Measurements from ENCODE around the gene CUL4A.
A peak's percentile ranks its signal among the peaks of the same experiment; 100 is the strongest.

CUL4A gene

DNA sequence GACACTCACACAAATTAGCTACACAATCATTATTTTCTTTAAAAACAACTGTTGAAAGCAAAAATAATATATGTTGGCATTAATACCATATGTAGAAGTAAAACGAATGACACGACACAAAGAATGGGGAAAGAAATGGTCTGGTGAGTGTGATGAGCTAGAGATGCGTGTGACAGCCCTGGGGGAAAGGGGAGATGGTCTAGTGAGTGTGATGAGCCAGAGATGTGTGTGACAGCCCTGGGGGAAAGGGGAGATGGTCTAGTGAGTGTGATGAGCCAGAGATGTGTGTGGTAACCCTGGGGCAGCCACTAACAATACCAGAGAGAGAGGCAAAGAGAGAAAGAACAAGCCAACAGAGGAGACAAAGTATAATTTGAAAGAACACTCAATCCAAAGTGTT is 65.3 kb downstream of the CUL4A start:
- no peak overlapping the region for H2AFZ ChIP-seq (ENCODE audit: low read depth, low read length)
- H3K27ac ChIP-seq (ENCODE audit: low read length) = no peak overlapping the region
- no peak overlapping the region for H3K4me2 ChIP-seq (ENCODE audit: low read length)
- no peak overlapping the region for H3K4me3 ChIP-seq (ENCODE audit: low read length)
- no peak overlapping the region for H3K9ac ChIP-seq (ENCODE audit: low read length)
- peaks cover 24% of the 10 kb centered on the region for H3K36me3 ChIP-seq (replicated peaks; ENCODE audit: low read depth, low read length)
- TF ChIP-seq, protein P1, sequence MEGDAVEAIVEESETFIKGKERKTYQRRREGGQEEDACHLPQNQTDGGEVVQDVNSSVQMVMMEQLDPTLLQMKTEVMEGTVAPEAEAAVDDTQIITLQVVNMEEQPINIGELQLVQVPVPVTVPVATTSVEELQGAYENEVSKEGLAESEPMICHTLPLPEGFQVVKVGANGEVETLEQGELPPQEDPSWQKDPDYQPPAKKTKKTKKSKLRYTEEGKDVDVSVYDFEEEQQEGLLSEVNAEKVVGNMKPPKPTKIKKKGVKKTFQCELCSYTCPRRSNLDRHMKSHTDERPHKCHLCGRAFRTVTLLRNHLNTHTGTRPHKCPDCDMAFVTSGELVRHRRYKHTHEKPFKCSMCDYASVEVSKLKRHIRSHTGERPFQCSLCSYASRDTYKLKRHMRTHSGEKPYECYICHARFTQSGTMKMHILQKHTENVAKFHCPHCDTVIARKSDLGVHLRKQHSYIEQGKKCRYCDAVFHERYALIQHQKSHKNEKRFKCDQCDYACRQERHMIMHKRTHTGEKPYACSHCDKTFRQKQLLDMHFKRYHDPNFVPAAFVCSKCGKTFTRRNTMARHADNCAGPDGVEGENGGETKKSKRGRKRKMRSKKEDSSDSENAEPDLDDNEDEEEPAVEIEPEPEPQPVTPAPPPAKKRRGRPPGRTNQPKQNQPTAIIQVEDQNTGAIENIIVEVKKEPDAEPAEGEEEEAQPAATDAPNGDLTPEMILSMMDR (IDR thresholded peaks at IDR 0.05; ENCODE audit: low read depth, low read length) = no peak
- TF ChIP-seq EZH2phosphoT487 (IDR thresholded peaks at IDR 0.05; ENCODE audit: low read depth) = no peak
- no peaks in the 10 kb centered on the region; the same call in 1 of the 2 replicates for H4K20me1 ChIP-seq (ENCODE audit: insufficient read depth, low read length)
- no peaks in the 10 kb centered on the region for H3K79me2 ChIP-seq (ENCODE audit: low read length)
- H3K27me3 ChIP-seq (ENCODE audit: low read depth, low read length) = no peaks in the 10 kb centered on the region
- no peaks in the 10 kb centered on the region for H3K9me3 ChIP-seq (ENCODE audit: insufficient read depth, low read length)
- no peaks in the 10 kb centered on the region for H3K4me1 ChIP-seq (ENCODE audit: low read length)

DNA sequence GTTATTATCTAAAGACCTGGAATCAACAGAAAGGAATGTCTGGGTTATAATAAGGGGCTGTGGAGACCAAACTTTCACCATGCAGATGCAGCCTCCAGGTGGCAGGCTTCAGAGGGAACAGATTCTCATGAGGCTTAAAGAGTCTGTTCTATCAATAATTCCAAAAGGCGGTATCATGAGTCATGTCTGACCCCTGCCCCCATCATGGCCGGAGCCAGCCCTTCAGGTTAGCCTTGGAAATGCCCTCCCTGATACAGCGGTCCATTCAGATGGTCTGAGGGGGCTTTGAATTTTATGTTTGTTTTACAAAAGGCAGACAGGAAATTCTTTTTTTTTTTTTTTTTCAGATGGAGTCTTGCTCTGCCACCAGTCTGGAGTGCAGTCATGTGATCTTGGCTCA is 66.0 kb downstream of the CUL4A start:
- Histone ChIP-seq H3K79me2 (ENCODE audit: low read length) (no peaks in the 10 kb centered on the region), H2AFZ (ENCODE audit: low read depth, low read length) (no peak overlapping the region), H4K20me1 (ENCODE audit: insufficient read depth, low read length) (no peaks in the 10 kb centered on the region; the same call in 1 of the 2 replicates), H3K4me1 (ENCODE audit: low read length) (no peaks in the 10 kb centered on the region), H3K36me3 (replicated peaks; ENCODE audit: low read depth, low read length) (peaks cover 24% of the 10 kb centered on the region), H3K27ac (ENCODE audit: low read length) (no peak overlapping the region), H3K27me3 (ENCODE audit: low read depth, low read length) (no peaks in the 10 kb centered on the region), H3K4me2 (ENCODE audit: low read length) (no peak overlapping the region), H3K9me3 (ENCODE audit: insufficient read depth, low read length) (no peaks in the 10 kb centered on the region), H3K4me3 (ENCODE audit: low read length) (no peak overlapping the region), H3K9ac (ENCODE audit: low read length) (no peak overlapping the region)
- TF ChIP-seq EZH2phosphoT487 (IDR thresholded peaks at IDR 0.05; ENCODE audit: low read depth) = no peak
- TF ChIP-seq, protein P1 (IDR thresholded peaks at IDR 0.05; ENCODE audit: low read depth, low read length) = peak; percentile 52

DNA sequence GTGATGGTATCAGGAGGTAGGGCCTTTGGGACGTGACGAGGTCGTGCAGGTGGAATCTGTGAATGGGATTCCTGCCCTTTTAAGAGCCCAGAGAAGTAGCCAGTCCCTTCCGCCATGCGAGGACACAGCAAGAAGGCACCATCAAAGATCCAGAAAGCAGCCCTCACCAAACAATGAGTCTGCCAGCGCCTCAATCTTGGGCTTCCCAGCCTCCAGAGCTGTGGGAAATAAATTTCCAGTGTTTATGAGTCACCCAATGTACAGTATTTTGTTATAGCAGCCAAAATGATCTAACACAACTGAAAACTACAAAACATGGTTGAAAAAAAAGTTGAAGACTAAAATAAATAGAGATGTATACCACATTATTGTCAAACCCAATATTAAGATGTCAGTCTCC is 70.7 kb downstream of the CUL4A start:
- Histone ChIP-seq H3K4me3 (ENCODE audit: low read length) (no peak overlapping the region), H3K27ac (ENCODE audit: low read length) (no peak overlapping the region), H3K4me1 (ENCODE audit: low read length) (peaks cover 14% of the 10 kb centered on the region), H3K4me2 (ENCODE audit: low read length) (no peak overlapping the region), H3K36me3 (replicated peaks; ENCODE audit: low read depth, low read length) (peaks cover 16% of the 10 kb centered on the region), H3K9ac (ENCODE audit: low read length) (no peak overlapping the region), H2AFZ (ENCODE audit: low read depth, low read length) (no peak overlapping the region), H3K27me3 (ENCODE audit: low read depth, low read length) (peaks cover 15% of the 10 kb centered on the region), H4K20me1 (ENCODE audit: insufficient read depth, low read length) (peaks cover 3% of the 10 kb centered on the region; the same call in 1 of the 2 replicates), H3K9me3 (ENCODE audit: insufficient read depth, low read length) (no peaks in the 10 kb centered on the region), H3K79me2 (ENCODE audit: low read length) (no peaks in the 10 kb centered on the region)
- no peak for TF ChIP-seq EZH2phosphoT487 (IDR thresholded peaks at IDR 0.05; ENCODE audit: low read depth)
- TF ChIP-seq, protein P1 (IDR thresholded peaks at IDR 0.05; ENCODE audit: low read depth, low read length) = no peak

DNA sequence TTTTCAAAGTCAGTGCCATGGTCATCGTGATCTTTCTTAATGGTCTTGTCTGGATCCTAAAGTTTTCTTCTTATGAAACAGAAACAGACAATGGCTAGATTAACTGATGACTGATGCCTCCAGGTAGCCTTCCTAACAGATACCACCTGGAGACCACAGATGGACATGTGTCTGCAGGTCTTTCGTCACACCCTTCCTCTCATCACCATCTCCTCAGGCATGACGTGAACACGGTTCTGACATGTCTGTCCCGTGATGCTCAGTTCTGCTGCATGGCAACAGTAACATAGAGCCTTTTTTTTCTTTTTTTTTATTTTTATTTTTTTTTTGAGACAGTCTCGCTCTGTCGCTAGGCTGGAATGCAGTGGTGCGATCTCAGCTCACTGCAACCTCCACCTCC is 74.5 kb downstream of the CUL4A start:
- peak overlapping the region; percentile 26; the same call in 1 of the 2 replicates for H3K4me3 ChIP-seq (ENCODE audit: low read length)
- H3K4me2 ChIP-seq (ENCODE audit: low read length) = peak overlapping the region; percentile 51
- H3K4me1 ChIP-seq (ENCODE audit: low read length) = peaks cover 18% of the 10 kb centered on the region
- H4K20me1 ChIP-seq (ENCODE audit: insufficient read depth, low read length) = 0 out of 2 replicates have a peak, but pooled peaks cover 3% of the 10 kb centered on the region
- H3K27me3 ChIP-seq (ENCODE audit: low read depth, low read length) = peaks cover 45% of the 10 kb centered on the region
- no peaks in the 10 kb centered on the region for H3K79me2 ChIP-seq (ENCODE audit: low read length)
- 0 out of 2 replicates have a peak, but pooled peaks cover 6% of the 10 kb centered on the region for H3K9me3 ChIP-seq (ENCODE audit: insufficient read depth, low read length)
- peaks cover 3% of the 10 kb centered on the region for H3K36me3 ChIP-seq (replicated peaks; ENCODE audit: low read depth, low read length)
- H3K27ac ChIP-seq (ENCODE audit: low read length) = no peak overlapping the region
- TF ChIP-seq EZH2phosphoT487 (IDR thresholded peaks at IDR 0.05; ENCODE audit: low read depth) = no peak
- TF ChIP-seq, protein P1 (IDR thresholded peaks at IDR 0.05; ENCODE audit: low read depth, low read length) = no peak
- no peak overlapping the region for H2AFZ ChIP-seq (ENCODE audit: low read depth, low read length)
- no peak overlapping the region for H3K9ac ChIP-seq (ENCODE audit: low read length)

Data from OCI-LY3 (cell line).